Stimulated activated CD4-positive, alpha-beta T cell treated with anti-CD3 and anti-CD28 coated beads, Interleukin-4, amount 100 ng/mL, for 48 hours (primary cell): ENCODE measurements around the gene HDAC7.

Experiments used
- DNase-seq, 2 donors: peaks; one replicate each; pipeline ENCODE4 v3.0.0-alpha.2; 2020; ENCODE audit warnings: low read depth in 2 of 2

HDAC7 gene

GRCh38 chr12:47795121-47795813 lies 24.4 kb downstream of the HDAC7 start:
- no peak for DNase-seq

DNA sequence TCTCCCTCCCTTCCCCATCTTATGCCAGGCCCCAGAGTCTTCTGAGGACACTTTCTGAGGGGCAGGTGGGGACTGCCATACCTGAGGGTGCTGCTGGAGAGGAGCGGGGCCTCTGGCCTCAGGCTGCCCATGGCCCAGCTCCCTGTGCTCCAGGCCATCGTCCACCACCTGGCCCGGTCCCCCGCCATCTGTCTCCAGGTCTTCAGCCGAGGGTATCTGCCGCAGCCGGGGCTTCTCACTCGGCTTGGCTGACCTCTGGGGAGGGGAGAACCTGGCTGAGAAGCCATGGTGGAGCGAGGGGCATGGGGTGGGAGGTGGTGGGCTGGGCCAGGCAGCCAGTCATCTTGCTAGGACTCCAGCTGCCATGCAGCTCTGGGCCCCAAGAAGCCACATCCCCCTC lies 25.0 kb downstream of the HDAC7 start:
- DNase-seq, result no peak

DNA sequence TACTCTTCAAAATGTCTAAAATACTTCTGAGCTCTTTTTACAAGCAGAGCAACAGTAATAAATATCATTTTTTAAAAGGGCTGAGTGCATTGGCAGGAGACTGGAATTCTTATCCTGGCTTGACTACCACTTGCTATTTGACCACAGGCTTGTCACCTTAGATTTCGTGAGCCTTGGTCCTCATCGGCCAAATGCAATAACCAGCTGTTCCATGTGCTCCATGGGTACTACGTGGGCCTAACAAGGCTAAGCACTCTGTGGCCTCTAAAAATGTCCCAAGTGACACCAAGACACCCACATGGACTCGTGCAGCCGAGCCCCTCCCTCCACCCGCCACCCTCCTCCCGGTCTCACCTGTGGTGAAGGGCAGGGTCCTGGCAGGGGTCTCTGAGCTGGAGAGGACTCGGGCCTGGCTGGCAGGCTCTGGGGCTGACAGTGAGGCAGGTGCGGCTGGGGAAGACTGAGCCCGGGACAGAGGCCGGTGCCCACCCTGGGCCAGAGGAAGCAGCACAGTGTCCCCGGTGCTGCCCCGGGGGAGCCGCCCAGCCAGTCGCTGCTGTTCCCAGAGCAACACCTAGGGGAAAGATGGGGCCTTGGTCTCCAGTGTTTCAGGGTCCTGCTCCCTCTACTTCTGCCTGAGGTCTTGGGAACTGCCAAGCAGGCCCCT lies 26.6 kb downstream of the HDAC7 start:
- DNase-seq, result no peak

DNA sequence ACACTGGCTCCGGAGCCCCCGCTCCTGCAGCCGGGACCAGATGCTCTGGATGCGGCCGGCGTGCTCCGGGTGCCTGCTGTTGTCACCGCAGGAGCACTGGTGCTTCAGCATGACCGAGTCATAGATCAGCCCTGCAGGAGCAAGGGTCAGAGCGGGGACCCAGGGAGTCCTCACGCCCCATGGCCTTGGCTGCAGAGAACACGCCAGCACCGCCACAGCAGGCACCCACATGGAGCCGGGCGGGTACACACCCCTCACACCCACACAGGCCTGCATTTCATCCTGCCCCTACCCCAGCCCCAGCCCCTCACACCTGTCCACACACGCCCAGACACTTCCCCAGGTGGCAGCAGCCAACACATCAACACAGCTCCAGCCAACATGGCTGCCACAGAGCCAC lies 27.8 kb downstream of the HDAC7 start:
- no peak for DNase-seq

GRCh38 chr12:47791351-47791746 lies 28.4 kb downstream of the HDAC7 start:
- DNase-seq, result no peak

GRCh38 chr12:47790676-47791350 lies 28.9 kb downstream of the HDAC7 start:
- DNase-seq, result no peak

- DNase-seq, result no peak
Observed at GRCh38 chr12:47789712-47790489, 29.8 kb downstream of the HDAC7 start.

- no peak for DNase-seq
Observed at GRCh38 chr12:47789141-47789540, 30.6 kb downstream of the HDAC7 start.

DNA sequence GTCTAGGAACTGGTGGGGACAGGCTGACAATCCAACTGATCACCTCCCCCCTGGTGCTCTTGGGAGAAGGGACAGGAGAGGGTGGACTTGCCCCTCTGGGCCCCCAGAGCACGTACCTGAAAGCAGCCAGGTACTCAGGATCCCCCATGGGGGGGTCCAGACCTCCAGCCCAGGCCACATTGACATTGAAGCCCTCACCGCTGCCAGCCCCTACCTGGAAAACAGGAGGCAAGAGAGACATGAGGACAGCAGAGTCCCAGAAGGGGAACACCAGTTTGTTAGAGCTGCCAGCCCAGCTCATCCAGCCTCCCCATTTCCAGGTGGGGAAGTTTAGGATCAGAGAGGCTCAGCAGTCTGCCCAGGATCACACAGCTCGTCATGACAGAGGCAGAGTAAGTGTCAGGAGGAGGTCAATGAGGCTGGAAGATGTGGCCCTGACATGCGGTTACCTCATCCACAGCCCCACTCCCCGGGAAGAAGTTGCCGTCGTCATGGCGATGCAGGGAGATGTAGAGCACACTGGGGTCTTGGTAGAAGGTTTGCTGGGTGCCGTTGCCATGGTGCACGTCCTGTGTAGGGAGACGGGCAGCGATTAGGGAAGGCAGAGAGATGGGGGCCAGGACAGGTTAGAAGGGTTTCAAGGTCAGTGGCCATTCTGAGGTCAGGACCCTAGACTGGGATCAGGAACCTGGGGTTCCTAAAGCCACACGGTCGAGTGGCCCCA lies 31.9 kb downstream of the HDAC7 start:
- DNase-seq, result no peak

DNA sequence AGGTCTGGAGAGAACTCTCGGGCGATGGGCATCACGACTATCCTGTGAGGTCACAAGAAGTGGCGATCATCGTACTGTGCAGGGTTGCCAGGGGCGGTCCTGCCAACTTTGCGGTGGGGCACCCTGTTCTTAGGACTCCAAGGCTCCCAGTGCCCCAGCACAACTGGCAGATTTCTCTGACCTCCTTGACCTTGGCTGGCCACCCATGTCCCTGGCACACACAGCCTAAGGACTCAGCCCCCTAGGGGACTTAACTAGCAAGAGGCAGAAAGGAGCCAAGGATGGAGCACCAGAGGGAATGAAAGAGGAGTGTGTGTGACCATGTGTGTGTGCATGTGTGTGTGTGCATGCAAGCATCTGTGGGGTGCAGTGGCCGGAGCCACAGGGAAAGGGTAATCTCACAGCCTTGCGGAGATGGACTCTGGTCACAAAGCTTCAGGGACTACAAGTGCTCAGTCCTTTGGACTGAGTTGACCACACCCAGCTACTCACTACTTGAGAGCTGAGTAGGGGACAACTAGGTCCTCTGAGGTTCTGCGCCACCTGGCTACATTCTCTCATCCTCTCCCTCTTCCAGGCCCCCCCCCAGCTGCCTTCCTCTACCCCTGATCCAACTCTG lies 32.9 kb downstream of the HDAC7 start:
- no peak for DNase-seq

DNA sequence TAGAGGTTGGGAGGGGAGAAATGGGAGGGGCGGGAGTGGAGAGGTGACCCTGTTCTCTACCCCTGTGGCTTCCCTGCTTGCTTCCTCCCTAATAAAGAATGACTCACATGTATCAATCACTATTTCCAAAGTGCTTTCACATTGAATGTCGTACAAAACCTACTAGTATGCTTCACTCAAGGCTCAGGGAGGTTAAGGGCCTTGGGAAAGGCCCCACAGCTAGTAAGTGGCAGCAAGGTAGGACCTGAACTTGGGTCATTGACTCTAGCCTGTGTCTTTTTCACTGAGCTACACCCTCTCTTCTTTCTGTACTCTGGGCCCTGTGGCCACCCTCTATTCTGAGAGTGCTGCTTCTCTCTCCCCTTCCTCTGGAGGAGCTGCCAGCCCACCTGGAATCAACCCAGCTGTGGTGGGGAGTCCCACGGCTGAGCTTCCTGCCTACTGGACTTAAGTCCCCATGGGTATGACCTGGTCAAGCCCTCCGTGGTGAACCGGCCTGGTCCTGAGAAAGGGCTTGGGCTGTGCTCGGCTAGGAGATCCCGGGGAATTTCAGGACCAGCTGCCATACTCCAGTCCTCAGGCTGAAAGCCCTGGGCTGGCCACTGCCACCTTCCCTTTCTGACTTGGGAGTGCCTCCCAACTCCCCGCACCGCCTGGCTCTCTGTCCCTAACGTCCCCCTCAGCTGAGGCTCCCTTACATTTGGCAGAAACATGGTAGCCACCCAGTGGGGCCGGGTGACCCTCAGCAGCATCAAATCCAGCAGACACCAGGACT lies 33.6 kb downstream of the HDAC7 start:
- no peak for DNase-seq

DNA sequence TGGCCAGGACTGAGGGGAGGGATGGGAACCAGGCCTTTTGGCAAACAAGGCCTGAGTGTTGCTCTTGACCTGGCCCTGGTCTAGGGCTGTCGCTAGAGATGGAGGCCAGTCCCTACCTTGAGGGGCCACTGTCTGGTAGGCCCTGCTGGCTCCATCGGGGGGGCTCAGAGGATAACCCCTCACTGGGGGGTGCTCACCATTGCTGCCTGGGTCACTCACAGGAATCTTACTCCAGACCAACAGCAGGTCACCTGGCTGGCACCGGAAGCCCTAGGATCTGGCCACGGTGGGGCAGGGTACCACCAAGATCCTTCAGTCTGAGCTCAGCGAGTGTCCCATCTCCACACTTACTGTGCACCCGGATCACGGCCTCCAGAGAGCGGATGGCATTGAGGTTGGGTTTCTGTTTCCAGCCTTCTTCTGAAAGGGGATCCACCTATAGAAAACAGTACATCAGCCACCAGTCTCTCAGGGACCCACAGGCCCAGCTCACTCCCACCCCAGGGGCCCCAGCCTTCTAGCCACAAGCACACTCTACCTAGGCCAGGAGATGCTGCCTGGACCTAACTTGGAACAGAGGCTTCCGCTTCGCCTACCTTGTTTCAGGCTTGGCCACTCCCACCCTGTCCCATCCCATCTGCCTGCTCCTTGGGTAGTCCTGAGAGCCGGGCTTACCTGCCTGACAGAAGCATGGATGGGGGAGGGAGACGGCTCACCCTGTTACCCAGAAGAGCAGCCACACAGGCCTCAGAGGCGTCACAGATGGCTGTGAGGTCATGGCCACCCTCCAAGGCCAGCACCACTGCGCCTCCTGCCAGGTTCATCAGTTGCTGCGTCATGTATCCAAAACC lies 34.4 kb downstream of the HDAC7 start:
- no peak for DNase-seq

DNA sequence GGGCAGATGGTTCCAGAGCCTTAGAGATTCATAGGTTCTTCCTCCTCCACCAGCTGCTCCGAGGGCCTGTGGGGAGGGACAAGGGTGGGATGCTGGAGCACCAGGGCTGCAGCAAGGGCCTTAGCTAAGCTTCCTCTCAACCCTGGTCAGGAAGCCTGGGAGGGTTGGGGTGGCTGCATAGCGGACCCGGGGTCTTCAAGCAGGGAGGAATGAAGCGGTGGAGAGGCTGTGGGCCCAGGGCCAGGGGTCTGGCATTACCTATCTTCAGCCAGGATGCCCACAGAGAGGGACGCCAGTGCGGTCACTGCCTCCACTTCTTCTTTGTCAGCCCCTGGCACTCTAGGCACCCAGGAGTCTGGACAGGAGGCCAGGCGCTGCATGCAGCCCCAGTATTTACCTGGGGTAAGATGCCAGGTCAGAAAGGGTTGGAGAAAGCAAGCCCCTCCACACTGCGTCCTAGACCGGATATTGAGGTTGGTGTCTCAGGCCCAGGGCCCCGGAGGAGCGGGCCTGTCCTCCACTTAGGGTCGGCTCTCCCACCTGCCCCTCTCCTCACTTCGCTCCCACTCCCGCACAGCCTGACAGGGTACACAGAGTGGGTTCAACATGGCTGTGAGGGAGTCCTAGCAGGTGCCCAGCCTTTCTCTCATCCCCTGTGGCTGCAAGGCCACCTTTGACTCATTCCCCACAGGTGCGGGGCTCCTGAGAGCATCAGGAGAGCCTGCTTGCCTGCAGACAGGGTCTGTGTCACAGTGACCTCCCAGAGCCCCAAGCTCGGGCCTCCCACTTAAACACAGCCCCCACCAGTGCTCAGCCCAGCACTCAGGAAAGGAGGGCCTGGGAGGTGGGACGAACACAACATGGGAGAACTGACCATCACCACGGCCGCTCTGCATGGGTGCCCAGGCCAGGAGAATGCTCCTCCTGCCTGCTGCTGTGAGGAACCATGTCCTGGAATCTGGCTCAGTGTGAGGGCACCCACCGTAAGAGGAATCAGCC lies 35.6 kb downstream of the HDAC7 start:
- DNase-seq, result no peak

- no peak for DNase-seq
Observed at GRCh38 chr12:47783024-47783755, 36.5 kb downstream of the HDAC7 start.

GRCh38 chr12:47782372-47782770 lies 37.3 kb downstream of the HDAC7 start:
- no peak for DNase-seq

DNA sequence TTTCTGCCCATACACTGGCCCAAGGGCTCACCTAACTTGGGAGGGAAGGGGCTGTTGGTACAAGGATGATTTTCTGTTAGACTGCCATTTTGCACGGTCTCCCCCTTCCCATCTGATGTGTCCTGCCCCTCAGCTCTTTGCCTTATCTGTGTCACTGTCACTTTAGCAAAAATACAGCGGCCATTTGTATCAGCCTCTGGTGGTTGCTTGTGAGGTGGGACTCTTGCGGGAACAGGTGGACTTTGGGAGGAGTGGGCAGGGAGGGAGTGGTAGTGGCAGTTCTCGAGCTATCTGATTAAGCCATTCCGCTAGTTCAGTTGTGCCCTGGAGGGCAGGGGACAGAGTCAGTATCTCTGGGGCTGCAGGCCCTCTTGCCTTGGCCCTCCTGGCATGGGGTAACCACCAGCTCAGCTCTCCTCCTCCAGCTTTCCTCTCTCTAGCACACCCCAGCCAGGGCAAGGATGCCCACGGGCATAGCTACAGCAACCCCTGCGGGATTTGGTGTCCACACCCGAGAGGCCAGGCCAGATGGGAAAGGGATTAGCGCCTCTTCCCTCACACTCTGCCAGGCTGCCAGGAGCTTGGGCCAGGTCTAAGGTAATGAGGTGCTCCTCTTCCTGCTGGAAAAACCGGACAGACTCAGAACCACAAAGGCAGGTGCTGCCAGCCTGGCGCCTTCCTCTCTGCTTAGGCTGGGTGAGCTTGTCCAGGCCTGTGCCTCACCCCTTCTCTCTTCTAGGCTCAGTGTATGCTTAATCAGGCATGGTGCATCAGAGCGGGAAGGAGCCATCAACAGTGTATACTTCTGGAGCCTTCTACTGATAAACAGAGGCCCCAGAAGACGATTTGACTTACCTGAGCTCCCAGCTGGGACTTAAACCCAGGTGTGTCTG lies 38.0 kb downstream of the HDAC7 start:
- no peak for DNase-seq
